Parathyroid adenoma (tissue), 2 donors: Measurements from ENCODE around the gene RPL21.

Experiments used
- H2AFZ ChIP-seq: fragments of 300-600 bp; sonication (generic); one replicate; pipeline ENCODE4 v1.7.0; 2017; ENCODE audit warnings: antibody characterized with exemption, mild to moderate bottlenecking
- H3K27ac ChIP-seq: fragments of 300-600 bp; sonication (generic); one replicate; pipeline ENCODE4 v1.7.0; 2017
- H3K27me3 ChIP-seq: fragments of 300-600 bp; sonication (generic); one replicate; pipeline ENCODE4 v1.7.0; 2017; ENCODE audit warnings: low read length; ENCODE audit not compliant: control insufficient read depth, insufficient read depth
- H3K36me3 ChIP-seq: fragments of 300-600 bp; sonication (generic); one replicate; pipeline ENCODE4 v1.7.0; 2017; ENCODE audit warnings: low read length; ENCODE audit not compliant: control insufficient read depth, insufficient read depth
- H3K4me1 ChIP-seq: fragments of 300-600 bp; sonication (generic); one replicate; pipeline ENCODE4 v1.7.0; 2017; ENCODE audit warnings: control low read depth
- H3K4me2 ChIP-seq: fragments of 300-600 bp; sonication (generic); one replicate; pipeline ENCODE4 v1.7.0; 2017; ENCODE audit warnings: low read length
- H3K4me3 ChIP-seq: fragments of 300-600 bp; sonication (generic); one replicate; pipeline ENCODE4 v1.7.0; 2017; ENCODE audit warnings: low read depth, low read length
- H3K79me2 ChIP-seq: fragments of 300-600 bp; sonication (generic); one replicate; pipeline ENCODE4 v1.7.0; 2017; ENCODE audit warnings: control low read depth
- H3K9ac ChIP-seq: fragments of 300-600 bp; sonication (generic); one replicate; pipeline ENCODE4 v1.7.0; 2017; ENCODE audit warnings: mild to moderate bottlenecking
- H3K9me3 ChIP-seq: fragments of 300-600 bp; sonication (generic); one replicate; pipeline ENCODE4 v1.7.0; 2017; ENCODE audit warnings: low read length; ENCODE audit not compliant: control insufficient read depth
- TF ChIP-seq, protein P1 (sequence below): fragments of 300-600 bp; sonication (generic); IDR thresholded peaks from one replicate; pipeline ENCODE4 v1.7.0; 2017; ENCODE audit warnings: antibody characterized with exemption, mild to moderate bottlenecking
- donor health status: primary hyperparathyroidism.

Gene RPL21

DNA sequence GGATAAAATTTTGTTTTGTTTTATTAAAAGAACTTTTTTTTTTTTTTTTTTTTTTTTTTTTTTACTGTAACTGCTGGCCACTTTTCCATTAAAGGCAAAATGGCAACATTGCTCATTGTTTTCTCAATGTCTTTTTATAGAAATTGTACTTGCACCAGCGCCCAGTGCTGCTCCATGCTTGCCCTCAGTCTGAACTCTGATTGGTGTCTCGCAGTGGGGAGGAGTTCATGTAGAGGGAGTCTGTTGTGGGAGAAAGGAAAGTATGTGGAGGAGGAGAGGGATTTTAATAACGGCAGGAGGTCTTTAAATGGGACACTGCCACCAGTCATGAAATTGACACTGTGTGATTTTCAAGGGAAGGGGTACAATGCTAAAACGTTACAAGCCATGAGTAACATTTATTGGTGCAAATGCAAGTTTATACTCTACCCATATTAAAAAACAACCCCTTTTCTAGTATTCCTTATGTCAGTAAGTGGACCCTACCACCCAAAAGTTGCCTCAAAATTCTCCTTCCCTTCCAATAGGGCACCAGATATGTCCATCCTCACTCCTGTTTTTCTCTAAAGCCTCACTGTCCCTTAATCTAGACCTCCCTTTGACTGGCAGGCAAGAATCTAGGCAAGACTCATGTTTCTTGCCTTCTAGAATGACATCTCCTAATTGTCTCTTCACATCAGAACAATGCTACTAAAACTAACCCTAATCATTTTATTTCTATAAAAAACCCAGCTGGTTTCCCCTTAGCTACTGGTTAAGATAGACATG lies 22.5 kb downstream of the RPL21 start:
- no peaks in the 10 kb centered on the region for H3K27me3 ChIP-seq
- H3K27ac ChIP-seq = no peak overlapping the region
- no peak overlapping the region for H2AFZ ChIP-seq
- H3K4me3 ChIP-seq = no peak overlapping the region
- H3K36me3 ChIP-seq = no peaks in the 10 kb centered on the region
- H3K9ac ChIP-seq = no peak overlapping the region
- no peaks in the 10 kb centered on the region for H3K79me2 ChIP-seq
- no peaks in the 10 kb centered on the region for H3K9me3 ChIP-seq
- TF ChIP-seq, protein P1, sequence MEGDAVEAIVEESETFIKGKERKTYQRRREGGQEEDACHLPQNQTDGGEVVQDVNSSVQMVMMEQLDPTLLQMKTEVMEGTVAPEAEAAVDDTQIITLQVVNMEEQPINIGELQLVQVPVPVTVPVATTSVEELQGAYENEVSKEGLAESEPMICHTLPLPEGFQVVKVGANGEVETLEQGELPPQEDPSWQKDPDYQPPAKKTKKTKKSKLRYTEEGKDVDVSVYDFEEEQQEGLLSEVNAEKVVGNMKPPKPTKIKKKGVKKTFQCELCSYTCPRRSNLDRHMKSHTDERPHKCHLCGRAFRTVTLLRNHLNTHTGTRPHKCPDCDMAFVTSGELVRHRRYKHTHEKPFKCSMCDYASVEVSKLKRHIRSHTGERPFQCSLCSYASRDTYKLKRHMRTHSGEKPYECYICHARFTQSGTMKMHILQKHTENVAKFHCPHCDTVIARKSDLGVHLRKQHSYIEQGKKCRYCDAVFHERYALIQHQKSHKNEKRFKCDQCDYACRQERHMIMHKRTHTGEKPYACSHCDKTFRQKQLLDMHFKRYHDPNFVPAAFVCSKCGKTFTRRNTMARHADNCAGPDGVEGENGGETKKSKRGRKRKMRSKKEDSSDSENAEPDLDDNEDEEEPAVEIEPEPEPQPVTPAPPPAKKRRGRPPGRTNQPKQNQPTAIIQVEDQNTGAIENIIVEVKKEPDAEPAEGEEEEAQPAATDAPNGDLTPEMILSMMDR = no peak
- H3K4me2 ChIP-seq = no peak overlapping the region
- H3K4me1 ChIP-seq = no peaks in the 10 kb centered on the region

DNA sequence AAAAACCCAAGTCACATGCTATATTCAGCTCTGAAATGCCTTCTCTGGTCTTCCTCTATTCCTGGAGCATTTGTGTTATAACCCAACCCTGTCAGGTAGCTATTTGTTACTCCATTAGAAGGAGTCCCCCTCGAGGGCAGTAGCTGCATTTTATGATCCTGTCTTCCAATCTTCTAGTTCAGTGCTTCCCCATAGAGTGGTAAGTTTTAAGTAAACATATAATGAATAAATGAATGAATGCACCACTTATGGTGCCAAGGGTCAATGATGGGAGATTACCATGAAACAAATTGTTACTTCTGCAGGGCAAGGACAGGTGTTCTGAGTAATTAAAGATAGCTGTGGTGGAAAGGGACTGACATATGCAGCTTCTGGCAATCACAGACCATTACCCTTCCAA lies 23.3 kb downstream of the RPL21 start:
- Histone ChIP-seq H3K9ac (no peak overlapping the region), H3K27ac (no peak overlapping the region)
- TF ChIP-seq, protein P1 = no peak

DNA sequence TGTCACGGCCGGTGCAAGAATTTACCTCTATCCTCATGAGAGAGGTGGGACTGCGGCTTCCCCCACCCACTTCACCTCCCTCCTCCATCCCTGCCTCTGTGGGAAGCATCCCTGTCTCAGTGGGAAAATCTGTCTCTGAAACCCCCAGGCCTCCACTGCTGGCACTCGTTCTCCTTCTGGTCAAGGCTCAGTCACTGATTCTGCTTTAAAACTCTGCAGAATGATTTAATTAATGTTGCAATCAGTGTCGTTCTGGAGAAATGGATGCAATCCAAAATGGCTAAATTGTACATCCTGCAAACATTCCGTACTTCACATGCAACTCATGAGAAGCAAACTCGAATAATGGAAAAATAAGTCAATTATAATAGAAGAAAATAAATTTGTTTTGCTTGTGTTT lies 24.8 kb downstream of the RPL21 start:
- Histone ChIP-seq H3K27ac (no peak overlapping the region), H3K36me3 (no peaks in the 10 kb centered on the region), H2AFZ (no peak overlapping the region), H3K4me2 (no peak overlapping the region), H3K79me2 (no peaks in the 10 kb centered on the region), H3K27me3 (no peaks in the 10 kb centered on the region), H3K9me3 (no peaks in the 10 kb centered on the region), H3K4me3 (no peak overlapping the region), H3K4me1 (no peaks in the 10 kb centered on the region), H3K9ac (no peak overlapping the region)
- TF ChIP-seq, protein P1 = no peak

More for the DNA sequence above, 23.3 kb downstream of the RPL21 start:
- no peak overlapping the region for H3K4me2 ChIP-seq
- no peak overlapping the region for H2AFZ ChIP-seq
- no peaks in the 10 kb centered on the region for H3K36me3 ChIP-seq
- H3K9me3 ChIP-seq = no peaks in the 10 kb centered on the region
- no peak overlapping the region for H3K4me3 ChIP-seq
- H3K4me1 ChIP-seq = no peaks in the 10 kb centered on the region
- H3K79me2 ChIP-seq = no peaks in the 10 kb centered on the region
- no peaks in the 10 kb centered on the region for H3K27me3 ChIP-seq

- H3K4me2 ChIP-seq = no peak overlapping the region
- H2AFZ ChIP-seq = no peak overlapping the region
- no peak overlapping the region for H3K9ac ChIP-seq
- H3K4me3 ChIP-seq = no peak overlapping the region
- TF ChIP-seq, protein P1 = no peak
- no peaks in the 10 kb centered on the region for H3K27me3 ChIP-seq
- H3K36me3 ChIP-seq = no peaks in the 10 kb centered on the region
- H3K79me2 ChIP-seq = no peaks in the 10 kb centered on the region
- no peaks in the 10 kb centered on the region for H3K4me1 ChIP-seq
- H3K9me3 ChIP-seq = no peaks in the 10 kb centered on the region
- H3K27ac ChIP-seq = no peak overlapping the region
Observed at GRCh38 chr13:27279506-27279905, 28.1 kb downstream of the RPL21 start.
